ENCODE data around the gene FAM9A. TPM values are rescaled to one million over a fixed set of nuclear protein-coding genes. Genes with fewer than 3 reads are reported as not detected.

Gene FAM9A
- total RNA-seq, 4 donors from 2014 or later, result not detected

DNA sequence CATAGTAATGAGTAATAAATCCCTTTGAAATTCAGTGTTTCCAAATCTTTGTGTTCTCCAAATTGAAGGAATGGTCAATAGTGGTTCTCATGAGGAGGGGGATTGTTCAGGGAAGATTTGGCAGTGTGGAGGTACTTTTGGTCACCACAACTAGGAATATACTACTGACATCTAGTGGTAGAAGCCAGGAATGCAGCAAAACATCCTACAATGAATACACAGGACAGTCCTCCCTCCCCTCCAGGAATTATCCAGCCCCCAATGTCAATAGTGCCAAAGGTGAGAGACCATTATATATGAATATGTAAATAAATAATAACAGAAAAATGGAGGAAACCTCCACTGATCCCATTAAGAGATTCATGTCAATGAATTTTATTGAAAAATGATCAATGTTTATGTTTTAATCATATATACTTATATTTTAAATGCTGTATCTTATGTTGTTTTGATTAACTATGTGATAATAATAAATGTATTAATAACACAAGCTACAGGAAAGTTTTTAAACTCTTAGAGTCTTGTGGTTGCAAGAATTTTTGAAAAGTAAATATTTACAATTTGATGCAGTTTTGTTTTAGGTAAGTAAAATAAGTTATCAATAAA, 14.4 kb upstream of the FAM9A start:
- H3K9me3 ChIP-seq, result no peaks in the 10 kb centered on the region
- H3K4me1 ChIP-seq, result no peaks in the 10 kb centered on the region
- no peak overlapping the region for H3K27ac ChIP-seq
- no peaks in the 10 kb centered on the region for H3K27me3 ChIP-seq
- no peaks in the 10 kb centered on the region for H3K36me3 ChIP-seq
- TF ChIP-seq CTCF (IDR thresholded peaks at IDR 0.05) (peak in 5 of 6 experiments; percentile 18 to 57 (median 49)), POLR2A (IDR thresholded peaks at IDR 0.05) (no peak)
- H3K4me3 ChIP-seq, result no peak overlapping the region
- no peak for DNase-seq

GRCh38 chrX:8813036-8813435, 11.9 kb upstream of the FAM9A start:
- no peaks in the 10 kb centered on the region for H3K27me3 ChIP-seq
- no peaks in the 10 kb centered on the region for H3K36me3 ChIP-seq
- no peak overlapping the region for H3K27ac ChIP-seq
- no peak for TF ChIP-seq POLR2A (IDR thresholded peaks at IDR 0.05)
- no peak for TF ChIP-seq CTCF (IDR thresholded peaks at IDR 0.05)
- no peaks in the 10 kb centered on the region for H3K4me1 ChIP-seq
- no peak overlapping the region for H3K4me3 ChIP-seq
- no peaks in the 10 kb centered on the region for H3K9me3 ChIP-seq
- DNase-seq, result no peak

- no peak for DNase-seq
- TF ChIP-seq POLR2A (IDR thresholded peaks at IDR 0.05) (no peak), CTCF (IDR thresholded peaks at IDR 0.05) (no peak)
- Histone ChIP-seq H3K27ac (no peak overlapping the region), H3K4me1 (no peaks in the 10 kb centered on the region), H3K4me3 (no peak overlapping the region), H3K9me3 (no peaks in the 10 kb centered on the region), H3K36me3 (no peaks in the 10 kb centered on the region), H3K27me3 (no peaks in the 10 kb centered on the region)
Measured at GRCh38 chrX:8811611-8812010, 10.4 kb upstream of the FAM9A start.

- no peak overlapping the region for H3K27ac ChIP-seq
- H3K36me3 ChIP-seq, result no peaks in the 10 kb centered on the region
- no peaks in the 10 kb centered on the region for H3K27me3 ChIP-seq
- H3K4me3 ChIP-seq, result no peak overlapping the region
- no peak for DNase-seq
- no peaks in the 10 kb centered on the region for H3K4me1 ChIP-seq
- TF ChIP-seq POLR2A (IDR thresholded peaks at IDR 0.05) (no peak), CTCF (IDR thresholded peaks at IDR 0.05) (no peak)
- no peaks in the 10 kb centered on the region for H3K9me3 ChIP-seq
Measured at GRCh38 chrX:8808661-8809060, 7.5 kb upstream of the FAM9A start.

GRCh38 chrX:8805974-8806373, 4.8 kb upstream of the FAM9A start:
- no peak overlapping the region for H3K4me3 ChIP-seq
- H3K9me3 ChIP-seq, result no peaks in the 10 kb centered on the region
- H3K27ac ChIP-seq, result no peak overlapping the region
- no peaks in the 10 kb centered on the region for H3K36me3 ChIP-seq
- no peaks in the 10 kb centered on the region for H3K4me1 ChIP-seq
- no peak for DNase-seq
- no peaks in the 10 kb centered on the region for H3K27me3 ChIP-seq
- TF ChIP-seq POLR2A (IDR thresholded peaks at IDR 0.05) (no peak), CTCF (IDR thresholded peaks at IDR 0.05) (no peak)

- H3K9me3 ChIP-seq, result no peaks in the 10 kb centered on the region
- H3K4me3 ChIP-seq, result no peak overlapping the region
- no peaks in the 10 kb centered on the region for H3K27me3 ChIP-seq
- H3K36me3 ChIP-seq, result no peaks in the 10 kb centered on the region
- H3K27ac ChIP-seq, result no peak overlapping the region
- DNase-seq, result no peak
- no peak for TF ChIP-seq POLR2A (IDR thresholded peaks at IDR 0.05)
- no peaks in the 10 kb centered on the region for H3K4me1 ChIP-seq
Measured at GRCh38 chrX:8805046-8805445, 3.9 kb upstream of the FAM9A start.

All from Peyer's patch (tissue), 4 donors.